HCT116 (cell line): ENCODE data around the gene IFNL2. TPM values are rescaled to one million over a fixed set of nuclear protein-coding genes. Genes with fewer than 3 reads are reported as not detected.

Experiments used
- ATAC-seq: fragments of 200-7000 bp; cut with Tn5 transposase; 2 replicates; pipeline ENCODE4 v1.9.1; 2020; ENCODE audit warnings: mild to moderate bottlenecking, moderate library complexity
- BruUV-seq: library from RNA; stranded (reverse); fragments of 400-500 nt; replicated peaks from 2 replicates; lab custom pipeline; 2021; lab: Mats Ljungman, UMichigan
- CTCF ChIA-PET: fragments of 300-600 bp; sonication (Branson Sonifier 250); formaldehyde crosslinking; loops from one replicate; lab custom pipeline; 2021; ENCODE audit warnings: antibody characterized with exemption; lab: Charles Lee
- POLR2A ChIA-PET: fragments of 300-600, 350-600 bp; sonication (Branson Sonifier 250); formaldehyde crosslinking; loops from one replicate; lab custom pipeline; 2021; ENCODE audit warnings: antibody characterized with exemption; lab: Charles Lee
- RAD21 ChIA-PET, 2 experiments: fragments of 300-600 bp; sonication (Branson Sonifier 250); formaldehyde crosslinking; loops; one replicate each; lab custom pipeline; 2023; ENCODE audit warnings: low total read pairs in 2 of 2; ENCODE audit not compliant: uncharacterized antibody in 2 of 2, unreplicated experiment in 2 of 2, low non-redundant PET in 1 of 2; lab: Charles Lee
- DNase-seq: peaks from one replicate; pipeline ENCODE4 v3.0.0-alpha.2; 2010; ENCODE audit warnings: low read depth, low spot score
- H2AFZ ChIP-seq: fragments of 200-600 bp; shearing (Covaris generic), sonication (generic); 2 replicates; pipeline ENCODE4 v1.6.1; 2017; ENCODE audit warnings: low read depth, mixed run types, mixed read lengths, antibody characterized with exemption, low read length; ENCODE audit not compliant: poor library complexity, severe bottlenecking
- H3K27ac ChIP-seq: 2 replicates; pipeline ENCODE4 v1.5.1; 2012; ENCODE audit warnings: low read depth, low read length
- H3K27me3 ChIP-seq: fragments of 200-600 bp; sonication (generic); 2 replicates; pipeline ENCODE4 v1.6.1; 2016; ENCODE audit warnings: mixed run types, low read length, mixed read lengths; ENCODE audit not compliant: insufficient read depth
- H3K36me3 ChIP-seq, 2 experiments: fragments of 200-500 bp in 1 of 2; fragments of 200-600 bp in 1 of 2; sonication (Bioruptor generic) in 1 of 2; sonication (generic) in 1 of 2; 2 replicates each; pipeline versions ENCODE4 v1.5.1 to v1.6.1; 2014 to 2016; ENCODE audit warnings: low read length in 2 of 2, inconsistent platforms in 1 of 2, mixed read lengths in 1 of 2, mixed run types in 1 of 2; ENCODE audit not compliant: insufficient read depth in 2 of 2, control insufficient read depth in 1 of 2
- H3K4me1 ChIP-seq, 2 experiments: fragments of 200-600 bp in 1 of 2; sonication (generic) in 1 of 2; 2 replicates each; pipeline versions ENCODE4 v1.5.1 to v1.6.1; 2012 to 2017; ENCODE audit warnings: low read length in 2 of 2, inconsistent platforms in 1 of 2, mild to moderate bottlenecking in 1 of 2, mixed read lengths in 1 of 2, mixed run types in 1 of 2, moderate library complexity in 1 of 2; ENCODE audit not compliant: insufficient read depth in 2 of 2, control insufficient read depth in 1 of 2
- H3K4me2 ChIP-seq: fragments of 200-600 bp; sonication (generic); 2 replicates; pipeline ENCODE4 v1.6.1; 2017; ENCODE audit warnings: mixed run types, low read length, mixed read lengths
- H3K4me3 ChIP-seq, 2 experiments: fragments of 200-600 bp in 1 of 2; sonication (generic) in 1 of 2; replicated peaks in 1 of 2; 2 replicates each; pipeline ENCODE4 v1.5.1; 2011 to 2016; ENCODE audit warnings: low read length in 2 of 2, control low read depth in 1 of 2, low read depth in 1 of 2, mild to moderate bottlenecking in 1 of 2, mixed read lengths in 1 of 2, mixed run types in 1 of 2
- H3K79me2 ChIP-seq: fragments of 200-600 bp; sonication (generic); 2 replicates; pipeline ENCODE4 v1.6.1; 2017; ENCODE audit warnings: mild to moderate bottlenecking, mixed run types, low read length, moderate library complexity, mixed read lengths; ENCODE audit not compliant: insufficient read depth
- H3K9ac ChIP-seq: fragments of 200-600 bp; sonication (generic); 2 replicates; pipeline ENCODE4 v1.6.1; 2016; ENCODE audit warnings: low read length, mixed read lengths
- H3K9me2 ChIP-seq: fragments of 200-600 bp; sonication (generic), shearing (Covaris generic); 2 replicates; pipeline ENCODE4 v1.6.1; 2017; ENCODE audit warnings: mixed run types, mild to moderate bottlenecking, moderate library complexity; ENCODE audit not compliant: insufficient read depth
- H3K9me3 ChIP-seq, 2 experiments: fragments of 200-500 bp in 1 of 2; fragments of 200-600 bp in 1 of 2; sonication (Bioruptor generic) in 1 of 2; sonication (generic) in 1 of 2; 2 replicates each; pipeline ENCODE4 v1.6.1; 2014 to 2017; ENCODE audit warnings: low read length in 2 of 2, mixed read lengths in 2 of 2, inconsistent platforms in 1 of 2, low read depth in 1 of 2, mild to moderate bottlenecking in 1 of 2, mixed run types in 1 of 2, moderate library complexity in 1 of 2; ENCODE audit not compliant: control insufficient read depth in 1 of 2, insufficient read depth in 1 of 2
- H4K20me1 ChIP-seq: fragments of 200-600 bp; sonication (generic), shearing (Covaris generic); 2 replicates; pipeline ENCODE4 v1.6.1; 2017; ENCODE audit warnings: mixed run types, mild to moderate bottlenecking, moderate library complexity; ENCODE audit not compliant: insufficient read depth
- CBX3 ChIP-seq: IDR thresholded peaks from 2 replicates; pipeline ENCODE4 v1.6.1; 2012; ENCODE audit warnings: low read depth
- EGR1 ChIP-seq: IDR thresholded peaks from 2 replicates; pipeline ENCODE4 v1.6.1; 2012; ENCODE audit warnings: low read depth
- JUND ChIP-seq: IDR thresholded peaks from 2 replicates; pipeline ENCODE4 v1.6.1; 2012
- POLR2A ChIP-seq: IDR thresholded peaks from 2 replicates; pipeline ENCODE4 v1.7.0; 2011; ENCODE audit warnings: borderline replicate concordance; ENCODE audit not compliant: insufficient read depth, insufficient read length; ENCODE audit errors: extremely low read depth
- POLR2AphosphoS5 ChIP-seq: IDR thresholded peaks from 2 replicates; pipeline ENCODE4 v1.6.1; 2011; ENCODE audit warnings: mild to moderate bottlenecking, low read depth, low read length, moderate library complexity
- RAD21 ChIP-seq: IDR thresholded peaks from 2 replicates; pipeline ENCODE4 v1.6.1; 2012; ENCODE audit warnings: low read depth, mild to moderate bottlenecking
- REST ChIP-seq: IDR thresholded peaks from 2 replicates; pipeline ENCODE4 v1.6.1; 2012; ENCODE audit warnings: low read depth
- SRF ChIP-seq: IDR thresholded peaks from 2 replicates; pipeline ENCODE4 v1.6.1; 2012; ENCODE audit warnings: low read depth
- intact Hi-C: fragments of 100-400 bp; cut with micrococcal nuclease; formaldehyde crosslinking; loops from 2 replicates; pipeline ENCODE4 v1.10.0; 2022
- total RNA-seq: library from RNA; stranded (reverse); gene quantifications from one replicate; pipeline ENCODE4 v1.2.1, GENCODE V29; 2021; ENCODE audit not compliant: unreplicated experiment
- TF ChIP-seq, protein P1 (sequence below): IDR thresholded peaks from 2 replicates; pipeline ENCODE4 v1.6.1; 2012

The IFNL2 gene
- total RNA-seq, 1 experiment from 2014 or later: not detected

GRCh38 chr19:39230096-39230764, 38.0 kb upstream of the IFNL2 start:
- H3K27ac ChIP-seq: no peak overlapping the region
- ATAC-seq: no peak
- RAD21 ChIA-PET: no interaction called here
- H3K36me3 ChIP-seq: no peaks in the 10 kb centered on the region
- TF ChIP-seq, protein P1, sequence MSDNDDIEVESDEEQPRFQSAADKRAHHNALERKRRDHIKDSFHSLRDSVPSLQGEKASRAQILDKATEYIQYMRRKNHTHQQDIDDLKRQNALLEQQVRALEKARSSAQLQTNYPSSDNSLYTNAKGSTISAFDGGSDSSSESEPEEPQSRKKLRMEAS: no peak
- TF ChIP-seq CBX3 (no peak), REST (no peak), POLR2AphosphoS5 (no peak), SRF (no peak), RAD21 (no peak), EGR1 (no peak), JUND (no peak), POLR2A (no peak)
- TF ChIP-seq, all 23 proteins: peak for 0
- CTCF ChIA-PET: no interaction called here
- Histone ChIP-seq H3K27me3 (peaks cover 7% of the 10 kb centered on the region; the same call in 1 of the 2 replicates), H3K4me3 (no peak overlapping the region), H3K4me1 (no peaks in the 10 kb centered on the region), H3K4me2 (no peak overlapping the region), H3K79me2 (no peaks in the 10 kb centered on the region), H3K9me3 (no peaks in the 10 kb centered on the region), H3K9ac (no peak overlapping the region), H4K20me1 (no peaks in the 10 kb centered on the region), H3K9me2 (no peaks in the 10 kb centered on the region), H2AFZ (no peak overlapping the region)
- BruUV-seq: no TSS peak
- POLR2A ChIA-PET: no interaction called here
- no peak for DNase-seq
- intact Hi-C loops: no loop called here
